Neural crest cell (in vitro differentiated cells): ENCODE results near the gene TPCN1. TPM values are rescaled to one million over a fixed set of nuclear protein-coding genes. Genes with fewer than 3 reads are reported as not detected.
A peak's percentile ranks its signal among the peaks of the same experiment; 100 is the strongest.

Source experiments
- DNase-seq: peaks from one replicate; pipeline ENCODE4 v3.0.0; 2021; ENCODE audit warnings: low read depth, mixed read lengths, low spot score
- H3K27ac Mint-ChIP-seq: one replicate; pipeline ENCODE4 v1.8.0; 2021; ENCODE audit warnings: mild to moderate bottlenecking, mixed read lengths; ENCODE audit not compliant: unreplicated experiment
- H3K27me3 Mint-ChIP-seq: 2 replicates; pipeline ENCODE4 v1.8.0; 2021; ENCODE audit warnings: low read depth, mild to moderate bottlenecking, mixed read lengths
- H3K36me3 Mint-ChIP-seq: 2 replicates; pipeline ENCODE4 v1.8.0; 2021; ENCODE audit warnings: low read depth, mild to moderate bottlenecking, mixed read lengths
- H3K4me1 Mint-ChIP-seq: 2 replicates; pipeline ENCODE4 v1.8.0; 2021; ENCODE audit warnings: mixed read lengths
- H3K4me3 Mint-ChIP-seq: one replicate; pipeline ENCODE4 v1.8.0; 2021; ENCODE audit warnings: mild to moderate bottlenecking, mixed read lengths
- H3K9me3 Mint-ChIP-seq: 2 replicates; pipeline ENCODE4 v1.8.0; 2021; ENCODE audit warnings: mixed read lengths
- CTCF ChIP-seq: fragments of 200-600 bp; sonication (generic); conservative IDR thresholded peaks from 2 replicates; pipeline ENCODE4 v1.5.0; 2021; ENCODE audit warnings: antibody characterized with exemption, mild to moderate bottlenecking
- total RNA-seq: library from RNA; stranded (reverse); gene quantifications from 2 replicates; pipeline ENCODE4 v1.2.1, GENCODE V29; 2021

TPCN1 gene
- total RNA-seq, 1 donor from 2014 or later: 18.3 TPM

- no peak for TF ChIP-seq CTCF
- no peaks in the 10 kb centered on the region for H3K36me3 Mint-ChIP-seq
- peaks cover 2% of the 10 kb centered on the region for H3K4me1 Mint-ChIP-seq
- no peak overlapping the region for H3K4me3 Mint-ChIP-seq
- H3K27me3 Mint-ChIP-seq: peaks cover 30% of the 10 kb centered on the region
- DNase-seq: no peak
- no peaks in the 10 kb centered on the region for H3K9me3 Mint-ChIP-seq
- H3K27ac Mint-ChIP-seq: no peak overlapping the region
These were observed 118.3 kb downstream of the TPCN1 start for GRCh38 chr12:113339540-113339939.

GRCh38 chr12:113340061-113340460 lies 118.8 kb downstream of the TPCN1 start:
- Mint-ChIP-seq H3K27ac (no peak overlapping the region), H3K27me3 (peaks cover 27% of the 10 kb centered on the region), H3K9me3 (no peaks in the 10 kb centered on the region), H3K4me3 (no peak overlapping the region), H3K36me3 (no peaks in the 10 kb centered on the region), H3K4me1 (no peaks in the 10 kb centered on the region)
- no peak for DNase-seq
- TF ChIP-seq CTCF: no peak

GRCh38 chr12:113341535-113341934 lies 120.3 kb downstream of the TPCN1 start:
- no peak overlapping the region for H3K4me3 Mint-ChIP-seq
- H3K27me3 Mint-ChIP-seq: peaks cover 19% of the 10 kb centered on the region
- no peak for TF ChIP-seq CTCF
- no peaks in the 10 kb centered on the region for H3K36me3 Mint-ChIP-seq
- H3K4me1 Mint-ChIP-seq: no peaks in the 10 kb centered on the region
- no peak for DNase-seq
- no peaks in the 10 kb centered on the region for H3K9me3 Mint-ChIP-seq
- peak overlapping the region; percentile 72 for H3K27ac Mint-ChIP-seq

- Mint-ChIP-seq H3K4me3 (no peak overlapping the region), H3K36me3 (no peaks in the 10 kb centered on the region), H3K4me1 (peaks cover 13% of the 10 kb centered on the region), H3K27ac (no peak overlapping the region), H3K27me3 (peaks cover 7% of the 10 kb centered on the region), H3K9me3 (no peaks in the 10 kb centered on the region)
- DNase-seq: no peak
- no peak for TF ChIP-seq CTCF
These were observed 124.1 kb downstream of the TPCN1 start for GRCh38 chr12:113345318-113345717.

- no peak for TF ChIP-seq CTCF
- Mint-ChIP-seq H3K4me1 (peaks cover 13% of the 10 kb centered on the region), H3K4me3 (no peak overlapping the region), H3K27me3 (peaks cover 4% of the 10 kb centered on the region), H3K36me3 (no peaks in the 10 kb centered on the region), H3K9me3 (no peaks in the 10 kb centered on the region), H3K27ac (no peak overlapping the region)
- DNase-seq: no peak
These were observed 125.1 kb downstream of the TPCN1 start for GRCh38 chr12:113346353-113346752.

GRCh38 chr12:113347107-113347506 lies 125.8 kb downstream of the TPCN1 start:
- H3K4me3 Mint-ChIP-seq: no peak overlapping the region
- TF ChIP-seq CTCF: no peak
- peaks cover 13% of the 10 kb centered on the region for H3K4me1 Mint-ChIP-seq
- H3K9me3 Mint-ChIP-seq: no peaks in the 10 kb centered on the region
- DNase-seq: no peak
- H3K36me3 Mint-ChIP-seq: no peaks in the 10 kb centered on the region
- no peaks in the 10 kb centered on the region for H3K27me3 Mint-ChIP-seq
- H3K27ac Mint-ChIP-seq: no peak overlapping the region
